ENCODE data around the gene PPM1N.

GRCh38 chr19:45515081-45515624 lies 16.9 kb downstream of the PPM1N start:
- TF ChIP-seq CTCF (IDR thresholded peaks at IDR 0.05), result no peak
- TF ChIP-seq POLR2A (IDR thresholded peaks at IDR 0.05), result no peak
